Activated CD8-positive, alpha-beta T cell treated with anti-CD3 and anti-CD28 coated beads, Interleukin-2, amount 10 ng/mL, durations not matched to agents 7 days and 5 days (primary cell): ENCODE results near the gene TRIM47. TPM values are rescaled to one million over a fixed set of nuclear protein-coding genes. Genes with fewer than 3 reads are reported as not detected.

Source experiments
- ATAC-seq: fragments of 150-1000 bp; cut with Tn5 transposase; one replicate; pipeline ENCODE4 v1.10.0; 2021; ENCODE audit warnings: moderate library complexity
- CTCF ChIA-PET: fragments of 350-600 bp; sonication (Branson Sonifier 250); formaldehyde crosslinking; loops from one replicate; lab custom pipeline; 2021; ENCODE audit warnings: antibody characterized with exemption; lab: Charles Lee
- POLR2A ChIA-PET: fragments of 350-600 bp; sonication (Branson Sonifier 250); formaldehyde crosslinking; loops from one replicate; lab custom pipeline; 2021; ENCODE audit warnings: antibody characterized with exemption; lab: Charles Lee
- DNase-seq: peaks from one replicate; pipeline ENCODE4 v3.0.0-alpha.2; 2020
- H3K27ac Mint-ChIP-seq: one replicate; pipeline ENCODE4 v1.8.0; 2021; ENCODE audit warnings: mild to moderate bottlenecking, mixed read lengths
- H3K27me3 Mint-ChIP-seq: one replicate; pipeline ENCODE4 v1.8.0; 2021; ENCODE audit warnings: low read depth, mixed read lengths
- H3K36me3 Mint-ChIP-seq: one replicate; pipeline ENCODE4 v1.8.0; 2021; ENCODE audit warnings: low read depth, mixed read lengths
- H3K4me1 Mint-ChIP-seq: one replicate; pipeline ENCODE4 v1.8.0; 2021; ENCODE audit warnings: low read depth, mixed read lengths
- H3K4me3 Mint-ChIP-seq: one replicate; pipeline ENCODE4 v1.8.0; 2021; ENCODE audit warnings: mild to moderate bottlenecking, mixed read lengths
- H3K9me3 Mint-ChIP-seq: one replicate; pipeline ENCODE4 v1.8.0; 2022; ENCODE audit warnings: mixed read lengths; ENCODE audit not compliant: insufficient read depth
- total RNA-seq, 2 experiments: library from RNA; stranded (reverse); gene quantifications; one replicate each; pipeline ENCODE4 v1.2.3, GENCODE V29; 2021

Gene TRIM47
- total RNA-seq, 2 experiments from 2014 or later: 31.4 to 36.8 TPM

- Mint-ChIP-seq H3K27ac (peak overlapping the region; percentile 97), H3K27me3 (no peaks in the 10 kb centered on the region), H3K4me3 (peak overlapping the region; percentile 91), H3K9me3 (no peaks in the 10 kb centered on the region), H3K4me1 (peaks cover 37% of the 10 kb centered on the region), H3K36me3 (peaks cover 47% of the 10 kb centered on the region)
- DNase-seq (no peak), ATAC-seq (peak; percentile 16)
- ChIA-PET CTCF (interaction anchor here (0.7 to 4.8 kb wide), 16 partner anchors 10 to 95 kb away, joined by 3 to 49 read pairs (median 3); partner anchors contain the start of genes GALK1 and WBP2), POLR2A (interaction anchor here (0.7 to 5.5 kb wide), 9 partner anchors 10 to 68 kb away, joined by 3 to 66 read pairs (median 8); partner anchors contain the start of genes TRIM65, UNK and WBP2)
Measured at GRCh38 chr17:75844530-75845057, 33.8 kb downstream of the TRIM47 start.

GRCh38 chr17:75843577-75844529 is 34.5 kb downstream of the TRIM47 start, which contains the start of gene UNC13D:
UNC13D (minus strand) TSS chr17:75844404; CDS start chr17:75844337, 67 bp downstream.
- peaks cover 50% of the 10 kb centered on the region for H3K36me3 Mint-ChIP-seq
- peak within 1 kb of the TSS; percentile 91 for H3K4me3 Mint-ChIP-seq
- ATAC-seq (peak; percentile 75), DNase-seq (peak; percentile 79)
- ChIA-PET CTCF (interaction anchor here (0.6 to 4.8 kb wide), 21 partner anchors 11 to 211 kb away, joined by 3 to 49 read pairs (median 3); partner anchors contain the start of genes GALK1, SMIM5 and WBP2), POLR2A (interaction anchor here (0.5 to 5.5 kb wide), 16 partner anchors 10 to 1136 kb away, joined by 3 to 66 read pairs (median 4); partner anchors contain the start of genes UNK and WBP2)
- H3K27me3 Mint-ChIP-seq: no peaks in the 10 kb centered on the region
- H3K4me1 Mint-ChIP-seq: peaks cover 38% of the 10 kb centered on the region
- H3K27ac Mint-ChIP-seq: peak within 1 kb of the TSS; percentile 97
- H3K9me3 Mint-ChIP-seq: no peaks in the 10 kb centered on the region

DNA sequence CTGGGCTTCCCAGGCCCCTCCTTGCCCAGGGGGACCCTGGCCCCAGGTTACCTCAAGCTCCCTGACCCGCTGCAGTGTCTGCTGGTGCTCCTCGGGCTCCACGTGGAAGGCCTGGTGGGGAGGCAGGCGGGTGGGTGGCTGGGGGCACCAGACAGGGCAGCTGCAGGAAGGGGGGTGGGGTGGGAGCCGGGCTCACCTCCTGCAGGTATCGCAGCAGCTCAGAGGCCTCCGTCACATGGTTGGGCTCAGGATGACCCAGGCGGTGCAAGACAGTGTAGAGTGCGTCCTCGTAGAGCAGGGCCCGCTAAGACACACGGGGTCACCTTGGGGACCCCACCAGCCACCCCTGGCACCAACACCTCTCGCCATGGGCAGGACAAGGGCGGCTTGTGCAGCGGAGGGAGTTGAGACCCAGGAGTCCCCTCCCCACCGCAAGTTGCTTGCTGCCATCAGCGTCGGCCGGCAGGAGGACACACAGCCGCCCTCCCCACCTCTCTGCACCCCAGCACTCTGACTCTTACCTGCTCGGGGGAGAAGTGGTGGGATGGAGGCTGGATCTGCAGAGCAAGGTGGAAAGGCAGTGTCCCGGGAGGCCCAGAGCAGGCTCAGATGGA is 35.3 kb downstream of the TRIM47 start:
- peaks cover 51% of the 10 kb centered on the region for H3K36me3 Mint-ChIP-seq
- ChIA-PET CTCF (interaction anchor here (0.6 to 4.8 kb wide), 13 partner anchors 12 to 210 kb away, joined by 3 to 49 read pairs (median 4); partner anchors contain the start of genes SMIM5 and WBP2), POLR2A (interaction anchor here (0.5 to 5.5 kb wide), 14 partner anchors 10 to 1137 kb away, joined by 3 to 66 read pairs (median 4); partner anchors contain the start of genes UNK and WBP2)
- no peaks in the 10 kb centered on the region for H3K9me3 Mint-ChIP-seq
- DNase-seq (peak; percentile 55), ATAC-seq (peak; percentile 41)
- H3K27me3 Mint-ChIP-seq: no peaks in the 10 kb centered on the region
- H3K4me3 Mint-ChIP-seq: peak overlapping the region; percentile 91
- peaks cover 30% of the 10 kb centered on the region for H3K4me1 Mint-ChIP-seq
- H3K27ac Mint-ChIP-seq: peak overlapping the region; percentile 97

DNA sequence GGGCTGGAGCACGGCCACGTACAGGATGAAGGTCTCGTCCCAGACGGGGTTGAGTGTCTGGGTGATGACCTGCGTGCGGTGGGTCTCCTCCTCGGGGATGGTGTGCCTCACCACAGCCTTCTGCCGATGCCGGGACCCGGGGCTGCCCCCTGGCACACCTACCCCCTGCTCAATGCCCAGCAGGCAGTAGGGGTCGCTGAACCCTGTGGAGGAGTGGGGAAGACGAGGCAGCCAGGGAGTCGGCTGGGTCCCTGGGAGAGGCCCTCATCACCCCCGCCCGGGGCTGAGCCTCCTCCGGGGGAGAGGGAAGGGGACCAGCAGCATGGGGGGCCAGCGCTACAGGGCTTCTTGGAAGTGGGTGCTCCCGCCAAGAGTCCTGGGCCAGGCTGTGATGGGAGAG is 36.0 kb downstream of the TRIM47 start:
- no peak for DNase-seq
- Mint-ChIP-seq H3K27ac (peak overlapping the region; percentile 97), H3K4me1 (peaks cover 31% of the 10 kb centered on the region), H3K4me3 (peak overlapping the region; percentile 91), H3K36me3 (peaks cover 53% of the 10 kb centered on the region), H3K27me3 (no peaks in the 10 kb centered on the region), H3K9me3 (no peaks in the 10 kb centered on the region)
- POLR2A ChIA-PET: interaction anchor here (0.6 to 5.5 kb wide), 5 partner anchors 9 to 58 kb away, joined by 3 to 66 read pairs (median 8); partner anchors contain the start of genes UNK and WBP2
- CTCF ChIA-PET: interaction anchor here (0.7 to 3.7 kb wide), 5 partner anchors 16 to 92 kb away, joined by 3 to 21 read pairs (median 4); no protein-coding TSS in a partner anchor
- no peak for ATAC-seq

- CTCF ChIA-PET: no interaction called here
- Mint-ChIP-seq H3K27ac (peak overlapping the region; percentile 52), H3K9me3 (no peaks in the 10 kb centered on the region), H3K27me3 (no peaks in the 10 kb centered on the region), H3K4me3 (peak overlapping the region; percentile 38), H3K36me3 (peaks cover 46% of the 10 kb centered on the region), H3K4me1 (peaks cover 31% of the 10 kb centered on the region)
- DNase-seq: no peak
- POLR2A ChIA-PET: interaction anchor here (3.2 kb wide), 1 partner anchor 14 kb away, joined by 11 read pairs; the partner anchor contains the start of gene WBP2
- ATAC-seq: no peak
Measured at GRCh38 chr17:75840799-75841164, 37.6 kb downstream of the TRIM47 start.

DNA sequence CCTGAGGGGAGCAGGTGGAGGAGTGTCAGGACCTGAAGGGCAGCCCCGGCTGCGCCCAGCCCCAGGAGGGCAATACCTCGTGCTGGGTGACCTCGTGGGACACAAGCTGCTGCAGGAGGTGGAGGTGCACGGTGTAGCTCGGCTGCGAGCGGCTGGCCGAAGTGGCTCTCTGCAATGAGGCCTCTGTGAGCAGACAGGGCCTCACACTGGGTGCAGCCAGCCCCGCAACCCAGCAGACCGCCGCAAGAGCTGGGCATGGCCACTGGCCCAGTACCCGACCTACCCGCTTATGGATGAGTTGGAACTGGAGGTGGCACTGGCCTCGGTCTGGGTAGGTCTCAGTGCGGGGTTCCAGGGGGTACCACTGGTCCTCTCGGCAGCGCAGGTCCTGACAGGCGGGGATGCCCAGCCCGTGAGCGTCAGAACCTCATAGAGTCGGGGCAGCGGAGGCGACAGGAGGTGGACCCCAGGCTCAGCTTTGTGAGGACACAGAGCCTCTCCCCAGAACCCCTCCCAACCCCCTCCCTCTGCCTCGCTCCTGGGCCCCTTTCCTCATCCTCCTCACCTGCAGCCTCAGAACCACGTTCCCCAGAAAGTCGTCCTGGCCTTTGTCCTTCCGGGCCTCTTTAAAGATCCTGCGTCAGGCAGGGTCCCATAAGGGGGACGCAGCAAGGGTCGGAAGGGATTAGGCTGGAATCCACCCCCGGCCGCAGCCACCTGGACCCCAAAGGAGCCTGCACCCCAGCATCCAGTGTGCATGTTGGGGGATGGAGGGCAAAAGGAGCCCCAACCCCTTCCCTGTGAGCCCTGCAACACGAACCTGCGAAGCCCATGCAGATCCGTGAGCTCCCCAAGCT is 38.2 kb downstream of the TRIM47 start:
- H3K27ac Mint-ChIP-seq: no peak overlapping the region
- no peaks in the 10 kb centered on the region for H3K27me3 Mint-ChIP-seq
- POLR2A ChIA-PET: interaction anchor here (3.2 kb wide), 1 partner anchor 15 kb away, joined by 11 read pairs; the partner anchor contains the start of gene WBP2
- no peaks in the 10 kb centered on the region for H3K9me3 Mint-ChIP-seq
- CTCF ChIA-PET: interaction anchor here (0.8 kb wide), 1 partner anchor 8 kb away, joined by 3 read pairs; no protein-coding TSS in a partner anchor
- no peak for ATAC-seq
- no peak for DNase-seq
- H3K4me3 Mint-ChIP-seq: no peak overlapping the region
- H3K4me1 Mint-ChIP-seq: peaks cover 28% of the 10 kb centered on the region
- peaks cover 44% of the 10 kb centered on the region for H3K36me3 Mint-ChIP-seq

GRCh38 chr17:75838410-75838809 is 40.0 kb downstream of the TRIM47 start:
- ChIA-PET CTCF (no interaction called here), POLR2A (interaction anchor here (0.6 kb wide), 1 partner anchor 18 kb away, joined by 4 read pairs; no protein-coding TSS in a partner anchor)
- Mint-ChIP-seq H3K27ac (no peak overlapping the region), H3K36me3 (peaks cover 60% of the 10 kb centered on the region), H3K4me1 (peaks cover 37% of the 10 kb centered on the region), H3K9me3 (no peaks in the 10 kb centered on the region), H3K27me3 (no peaks in the 10 kb centered on the region), H3K4me3 (no peak overlapping the region)
- DNase-seq: no peak
- ATAC-seq: no peak

- DNase-seq: no peak
- peaks cover 42% of the 10 kb centered on the region for H3K4me1 Mint-ChIP-seq
- H3K27ac Mint-ChIP-seq: peak overlapping the region; percentile 33
- ATAC-seq: no peak
- POLR2A ChIA-PET: interaction anchor here (0.6 to 17.8 kb wide), 2 partner anchors 19 to 61 kb away, joined by 4 to 205 read pairs; a partner anchor contains a TSS
- no peak overlapping the region for H3K4me3 Mint-ChIP-seq
- peaks cover 62% of the 10 kb centered on the region for H3K36me3 Mint-ChIP-seq
- no peaks in the 10 kb centered on the region for H3K9me3 Mint-ChIP-seq
- CTCF ChIA-PET: interaction anchor here (1.4 kb wide), 1 partner anchor 10 kb away, joined by 5 read pairs; no protein-coding TSS in a partner anchor
- no peaks in the 10 kb centered on the region for H3K27me3 Mint-ChIP-seq
Measured at GRCh38 chr17:75837899-75838298, 40.5 kb downstream of the TRIM47 start.

DNA sequence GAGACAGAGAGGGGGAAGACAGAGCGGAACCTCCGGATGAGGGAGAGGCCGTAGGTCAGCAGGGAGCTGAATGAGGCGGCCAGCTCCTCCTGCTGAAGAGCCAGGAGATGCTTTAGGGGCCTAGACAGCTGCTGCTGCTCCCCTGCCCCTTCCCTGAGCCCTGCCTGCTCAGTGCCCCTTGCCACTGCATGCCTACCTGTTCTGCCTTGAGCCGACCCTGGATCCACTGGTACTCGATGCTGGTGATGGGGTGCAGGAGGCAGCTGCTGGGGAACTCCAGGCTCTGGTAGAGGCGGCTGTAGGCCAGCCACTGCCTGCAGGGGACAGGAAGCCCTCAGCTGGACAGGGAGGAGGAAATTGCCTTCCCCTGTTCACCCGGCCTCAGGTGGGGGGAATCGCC is 41.8 kb downstream of the TRIM47 start:
- CTCF ChIA-PET: interaction anchor here (0.7 to 1.4 kb wide), 3 partner anchors 9 to 22 kb away, joined by 4 to 5 read pairs (median 5); no protein-coding TSS in a partner anchor
- ATAC-seq: no peak

DNA sequence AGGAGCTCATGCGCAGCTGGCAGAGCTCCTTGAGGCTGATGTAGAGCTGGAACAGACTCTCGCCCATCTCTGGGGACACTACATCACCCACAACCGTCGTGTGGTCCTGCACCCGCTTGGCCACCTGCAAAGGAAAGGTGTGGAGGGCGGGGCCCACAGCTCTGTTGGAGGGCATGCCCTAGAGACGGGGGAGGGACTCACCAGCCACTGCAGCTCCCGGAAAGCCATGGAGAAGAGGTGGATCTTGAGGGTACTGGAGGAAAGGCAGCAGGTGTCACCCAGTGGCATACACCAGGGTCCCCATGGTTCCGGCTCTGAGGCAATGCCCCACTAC is 42.8 kb downstream of the TRIM47 start:
- Mint-ChIP-seq H3K27ac (no peak overlapping the region), H3K27me3 (no peaks in the 10 kb centered on the region), H3K9me3 (no peaks in the 10 kb centered on the region), H3K4me1 (peaks cover 51% of the 10 kb centered on the region), H3K36me3 (peaks cover 65% of the 10 kb centered on the region), H3K4me3 (no peak overlapping the region)
- DNase-seq (no peak), ATAC-seq (no peak)
- ChIA-PET CTCF (interaction anchor here (3.8 kb wide), 1 partner anchor 26 kb away, joined by 17 read pairs; no protein-coding TSS in a partner anchor), POLR2A (interaction anchor here (1.7 to 17.8 kb wide), 2 partner anchors 12 to 58 kb away, joined by 3 to 205 read pairs; a partner anchor contains a TSS)

More for the DNA sequence above, 41.8 kb downstream of the TRIM47 start:
- no peak overlapping the region for H3K4me3 Mint-ChIP-seq
- H3K27me3 Mint-ChIP-seq: no peaks in the 10 kb centered on the region
- no peaks in the 10 kb centered on the region for H3K9me3 Mint-ChIP-seq
- DNase-seq: no peak
- POLR2A ChIA-PET: interaction anchor here (0.5 to 17.8 kb wide), 3 partner anchors 9 to 59 kb away, joined by 3 to 205 read pairs (median 6); a partner anchor contains a TSS
- peaks cover 64% of the 10 kb centered on the region for H3K36me3 Mint-ChIP-seq
- peak overlapping the region; percentile 11 for H3K27ac Mint-ChIP-seq
- H3K4me1 Mint-ChIP-seq: peaks cover 49% of the 10 kb centered on the region
